ENCODE data around the gene CDKAL1.

- no peak for TF ChIP-seq EP300 (IDR thresholded peaks at IDR 0.05; ENCODE audit: borderline replicate concordance)
- TF ChIP-seq, protein P1, sequence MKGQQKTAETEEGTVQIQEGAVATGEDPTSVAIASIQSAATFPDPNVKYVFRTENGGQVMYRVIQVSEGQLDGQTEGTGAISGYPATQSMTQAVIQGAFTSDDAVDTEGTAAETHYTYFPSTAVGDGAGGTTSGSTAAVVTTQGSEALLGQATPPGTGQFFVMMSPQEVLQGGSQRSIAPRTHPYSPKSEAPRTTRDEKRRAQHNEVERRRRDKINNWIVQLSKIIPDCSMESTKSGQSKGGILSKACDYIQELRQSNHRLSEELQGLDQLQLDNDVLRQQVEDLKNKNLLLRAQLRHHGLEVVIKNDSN (IDR thresholded peaks at IDR 0.05) = no peak
- no peak for TF ChIP-seq MAX (IDR thresholded peaks at IDR 0.05)
- TF ChIP-seq RAD21 (IDR thresholded peaks at IDR 0.05; ENCODE audit: low read depth) = no peak
- no peak for TF ChIP-seq YY1 (IDR thresholded peaks at IDR 0.05; ENCODE audit: low read depth)
- no peak for TF ChIP-seq NFIC (IDR thresholded peaks at IDR 0.05)
- TF ChIP-seq CEBPB (IDR thresholded peaks at IDR 0.05) = no peak
- no peak for TF ChIP-seq FOXM1 (IDR thresholded peaks at IDR 0.05; ENCODE audit: borderline replicate concordance, low read depth)
- TF ChIP-seq, protein P2, sequence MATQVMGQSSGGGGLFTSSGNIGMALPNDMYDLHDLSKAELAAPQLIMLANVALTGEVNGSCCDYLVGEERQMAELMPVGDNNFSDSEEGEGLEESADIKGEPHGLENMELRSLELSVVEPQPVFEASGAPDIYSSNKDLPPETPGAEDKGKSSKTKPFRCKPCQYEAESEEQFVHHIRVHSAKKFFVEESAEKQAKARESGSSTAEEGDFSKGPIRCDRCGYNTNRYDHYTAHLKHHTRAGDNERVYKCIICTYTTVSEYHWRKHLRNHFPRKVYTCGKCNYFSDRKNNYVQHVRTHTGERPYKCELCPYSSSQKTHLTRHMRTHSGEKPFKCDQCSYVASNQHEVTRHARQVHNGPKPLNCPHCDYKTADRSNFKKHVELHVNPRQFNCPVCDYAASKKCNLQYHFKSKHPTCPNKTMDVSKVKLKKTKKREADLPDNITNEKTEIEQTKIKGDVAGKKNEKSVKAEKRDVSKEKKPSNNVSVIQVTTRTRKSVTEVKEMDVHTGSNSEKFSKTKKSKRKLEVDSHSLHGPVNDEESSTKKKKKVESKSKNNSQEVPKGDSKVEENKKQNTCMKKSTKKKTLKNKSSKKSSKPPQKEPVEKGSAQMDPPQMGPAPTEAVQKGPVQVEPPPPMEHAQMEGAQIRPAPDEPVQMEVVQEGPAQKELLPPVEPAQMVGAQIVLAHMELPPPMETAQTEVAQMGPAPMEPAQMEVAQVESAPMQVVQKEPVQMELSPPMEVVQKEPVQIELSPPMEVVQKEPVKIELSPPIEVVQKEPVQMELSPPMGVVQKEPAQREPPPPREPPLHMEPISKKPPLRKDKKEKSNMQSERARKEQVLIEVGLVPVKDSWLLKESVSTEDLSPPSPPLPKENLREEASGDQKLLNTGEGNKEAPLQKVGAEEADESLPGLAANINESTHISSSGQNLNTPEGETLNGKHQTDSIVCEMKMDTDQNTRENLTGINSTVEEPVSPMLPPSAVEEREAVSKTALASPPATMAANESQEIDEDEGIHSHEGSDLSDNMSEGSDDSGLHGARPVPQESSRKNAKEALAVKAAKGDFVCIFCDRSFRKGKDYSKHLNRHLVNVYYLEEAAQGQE (IDR thresholded peaks at IDR 0.05; ENCODE audit: low read depth) = no peak
- no peak for TF ChIP-seq TEAD4 (IDR thresholded peaks at IDR 0.05)
These were observed 257.7 kb downstream of the CDKAL1 start for GRCh38 chr6:20791944-20792343.
